ENCODE data around the gene TSPAN4. TPM values are rescaled to one million over a fixed set of nuclear protein-coding genes. Genes with fewer than 3 reads are reported as not detected.

The TSPAN4 gene
- total and polyA plus RNA-seq, 9 of the 15 experiments (the other 6 are each of a cell fraction or from before 2014, with no cell fraction given), result 0.07 to 31.0 (median 15.7) TPM

GRCh38 chr11:833114-833791 is 9.4 kb upstream of the TSPAN4 start (continued):
- TF ChIP-seq AFF4 (CRISPR knock-in tag; IDR thresholded peaks at IDR 0.05) (peak; percentile 17; the same call in 1 of the 2 replicates), YY1 (IDR thresholded peaks at IDR 0.05; ENCODE audit: borderline replicate concordance in 1 of 3, control insufficient read depth in 1 of 3, extremely low read depth in 1 of 3, insufficient read depth in 3 of 3, insufficient read length in 1 of 3, insufficient replicate concordance in 2 of 3, low read depth in 1 of 3, low read length in 2 of 3) (peak in 2 of 3 experiments; percentile 81 to 90), SMAD4 (CRISPR knock-in tag; conservative IDR thresholded peaks at IDR 0.05) (peak; percentile 71), ZKSCAN3 (CRISPR knock-in tag; IDR thresholded peaks at IDR 0.05) (no peak), THRAP3 (IDR thresholded peaks at IDR 0.05; ENCODE audit: borderline replicate concordance) (no peak), ATF2 (CRISPR knock-in tag; IDR thresholded peaks at IDR 0.05) (peak; percentile 76), CXXC5 (CRISPR knock-in tag; IDR thresholded peaks at IDR 0.05) (peak; percentile 60)
- TF ChIP-seq, protein P1, sequence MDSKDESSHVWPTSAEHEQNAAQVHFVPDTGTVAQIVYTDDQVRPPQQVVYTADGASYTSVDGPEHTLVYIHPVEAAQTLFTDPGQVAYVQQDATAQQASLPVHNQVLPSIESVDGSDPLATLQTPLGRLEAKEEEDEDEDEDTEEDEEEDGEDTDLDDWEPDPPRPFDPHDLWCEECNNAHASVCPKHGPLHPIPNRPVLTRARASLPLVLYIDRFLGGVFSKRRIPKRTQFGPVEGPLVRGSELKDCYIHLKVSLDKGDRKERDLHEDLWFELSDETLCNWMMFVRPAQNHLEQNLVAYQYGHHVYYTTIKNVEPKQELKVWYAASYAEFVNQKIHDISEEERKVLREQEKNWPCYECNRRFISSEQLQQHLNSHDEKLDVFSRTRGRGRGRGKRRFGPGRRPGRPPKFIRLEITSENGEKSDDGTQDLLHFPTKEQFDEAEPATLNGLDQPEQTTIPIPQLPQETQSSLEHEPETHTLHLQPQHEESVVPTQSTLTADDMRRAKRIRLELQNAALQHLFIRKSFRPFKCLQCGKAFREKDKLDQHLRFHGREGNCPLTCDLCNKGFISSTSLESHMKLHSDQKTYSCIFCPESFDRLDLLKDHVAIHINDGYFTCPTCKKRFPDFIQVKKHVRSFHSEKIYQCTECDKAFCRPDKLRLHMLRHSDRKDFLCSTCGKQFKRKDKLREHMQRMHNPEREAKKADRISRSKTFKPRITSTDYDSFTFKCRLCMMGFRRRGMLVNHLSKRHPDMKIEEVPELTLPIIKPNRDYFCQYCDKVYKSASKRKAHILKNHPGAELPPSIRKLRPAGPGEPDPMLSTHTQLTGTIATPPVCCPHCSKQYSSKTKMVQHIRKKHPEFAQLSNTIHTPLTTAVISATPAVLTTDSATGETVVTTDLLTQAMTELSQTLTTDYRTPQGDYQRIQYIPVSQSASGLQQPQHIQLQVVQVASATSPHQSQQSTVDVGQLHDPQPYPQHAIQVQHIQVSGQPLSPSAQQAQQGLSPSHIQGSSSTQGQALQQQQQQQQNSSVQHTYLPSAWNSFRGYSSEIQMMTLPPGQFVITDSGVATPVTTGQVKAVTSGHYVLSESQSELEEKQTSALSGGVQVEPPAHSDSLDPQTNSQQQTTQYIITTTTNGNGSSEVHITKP (IDR thresholded peaks at IDR 0.05; ENCODE audit: partially characterized antibody), result peak; percentile 13
- TF ChIP-seq, protein P2, sequence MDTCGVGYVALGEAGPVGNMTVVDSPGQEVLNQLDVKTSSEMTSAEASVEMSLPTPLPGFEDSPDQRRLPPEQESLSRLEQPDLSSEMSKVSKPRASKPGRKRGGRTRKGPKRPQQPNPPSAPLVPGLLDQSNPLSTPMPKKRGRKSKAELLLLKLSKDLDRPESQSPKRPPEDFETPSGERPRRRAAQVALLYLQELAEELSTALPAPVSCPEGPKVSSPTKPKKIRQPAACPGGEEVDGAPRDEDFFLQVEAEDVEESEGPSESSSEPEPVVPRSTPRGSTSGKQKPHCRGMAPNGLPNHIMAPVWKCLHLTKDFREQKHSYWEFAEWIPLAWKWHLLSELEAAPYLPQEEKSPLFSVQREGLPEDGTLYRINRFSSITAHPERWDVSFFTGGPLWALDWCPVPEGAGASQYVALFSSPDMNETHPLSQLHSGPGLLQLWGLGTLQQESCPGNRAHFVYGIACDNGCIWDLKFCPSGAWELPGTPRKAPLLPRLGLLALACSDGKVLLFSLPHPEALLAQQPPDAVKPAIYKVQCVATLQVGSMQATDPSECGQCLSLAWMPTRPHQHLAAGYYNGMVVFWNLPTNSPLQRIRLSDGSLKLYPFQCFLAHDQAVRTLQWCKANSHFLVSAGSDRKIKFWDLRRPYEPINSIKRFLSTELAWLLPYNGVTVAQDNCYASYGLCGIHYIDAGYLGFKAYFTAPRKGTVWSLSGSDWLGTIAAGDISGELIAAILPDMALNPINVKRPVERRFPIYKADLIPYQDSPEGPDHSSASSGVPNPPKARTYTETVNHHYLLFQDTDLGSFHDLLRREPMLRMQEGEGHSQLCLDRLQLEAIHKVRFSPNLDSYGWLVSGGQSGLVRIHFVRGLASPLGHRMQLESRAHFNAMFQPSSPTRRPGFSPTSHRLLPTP (IDR thresholded peaks at IDR 0.05; ENCODE audit: borderline replicate concordance, extremely low read depth, insufficient read length), result no peak
- TF ChIP-seq, protein P3, sequence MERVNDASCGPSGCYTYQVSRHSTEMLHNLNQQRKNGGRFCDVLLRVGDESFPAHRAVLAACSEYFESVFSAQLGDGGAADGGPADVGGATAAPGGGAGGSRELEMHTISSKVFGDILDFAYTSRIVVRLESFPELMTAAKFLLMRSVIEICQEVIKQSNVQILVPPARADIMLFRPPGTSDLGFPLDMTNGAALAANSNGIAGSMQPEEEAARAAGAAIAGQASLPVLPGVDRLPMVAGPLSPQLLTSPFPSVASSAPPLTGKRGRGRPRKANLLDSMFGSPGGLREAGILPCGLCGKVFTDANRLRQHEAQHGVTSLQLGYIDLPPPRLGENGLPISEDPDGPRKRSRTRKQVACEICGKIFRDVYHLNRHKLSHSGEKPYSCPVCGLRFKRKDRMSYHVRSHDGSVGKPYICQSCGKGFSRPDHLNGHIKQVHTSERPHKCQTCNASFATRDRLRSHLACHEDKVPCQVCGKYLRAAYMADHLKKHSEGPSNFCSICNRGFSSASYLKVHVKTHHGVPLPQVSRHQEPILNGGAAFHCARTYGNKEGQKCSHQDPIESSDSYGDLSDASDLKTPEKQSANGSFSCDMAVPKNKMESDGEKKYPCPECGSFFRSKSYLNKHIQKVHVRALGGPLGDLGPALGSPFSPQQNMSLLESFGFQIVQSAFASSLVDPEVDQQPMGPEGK (CRISPR knock-in tag; IDR thresholded peaks at IDR 0.05; ENCODE audit: borderline replicate concordance), result no peak

Data from K562 (cell line).